Measurements from ENCODE around the gene NSUN2.

- TF ChIP-seq POLR2AphosphoS5 (IDR thresholded peaks at IDR 0.05) (no peak), CTCF (IDR thresholded peaks at IDR 0.05; ENCODE audit: poor library complexity, severe bottlenecking) (peak; percentile 60), EP300 (conservative IDR thresholded peaks at IDR 0.05; ENCODE audit: poor library complexity, severe bottlenecking) (no peak), EZH2 (IDR thresholded peaks at IDR 0.05; ENCODE audit: borderline replicate concordance, insufficient read depth, low read length, poor library complexity, severe bottlenecking) (no peak), RAD21 (conservative IDR thresholded peaks at IDR 0.05) (peak; percentile 71), TAF1 (IDR thresholded peaks at IDR 0.05; ENCODE audit: low read depth) (no peak)
Measured at GRCh38 chr5:6576861-6577501, 55.9 kb downstream of the NSUN2 start.

All from neural cell (in vitro differentiated cells).